Measurements from ENCODE around the gene MXRA7.
"Not testable (repeated sequence)": the region's sequence is repeated elsewhere in the genome, so short reads cannot be mapped to it uniquely, and the experiment has no call there.

DNA sequence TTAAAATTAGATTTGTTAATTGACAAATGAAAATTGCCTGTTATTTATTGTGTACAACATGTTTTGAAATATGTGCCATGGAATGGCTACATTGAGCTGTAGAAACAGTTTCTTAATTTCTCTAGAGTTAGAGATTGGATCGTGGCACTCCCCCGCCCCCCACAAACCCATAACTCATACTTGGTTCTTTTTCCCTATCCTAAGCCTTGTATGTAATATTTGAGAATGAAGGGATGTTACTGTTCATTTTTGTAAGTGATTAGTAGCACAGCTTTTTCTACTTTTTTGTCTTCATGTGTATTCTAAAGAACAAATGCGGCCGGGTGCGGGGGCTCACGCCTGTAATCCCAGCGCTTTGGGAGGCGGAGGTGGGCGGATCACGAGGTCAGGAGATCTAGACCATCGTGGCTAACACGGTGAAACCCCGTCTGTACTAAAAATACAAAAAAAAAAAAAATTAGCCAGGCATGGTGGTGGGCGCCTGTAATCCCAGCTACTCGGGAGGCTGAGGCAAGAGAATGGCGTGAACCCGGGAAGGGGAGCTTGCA is 28.9 kb upstream of the MXRA7 start:
- TF ChIP-seq, protein P1, sequence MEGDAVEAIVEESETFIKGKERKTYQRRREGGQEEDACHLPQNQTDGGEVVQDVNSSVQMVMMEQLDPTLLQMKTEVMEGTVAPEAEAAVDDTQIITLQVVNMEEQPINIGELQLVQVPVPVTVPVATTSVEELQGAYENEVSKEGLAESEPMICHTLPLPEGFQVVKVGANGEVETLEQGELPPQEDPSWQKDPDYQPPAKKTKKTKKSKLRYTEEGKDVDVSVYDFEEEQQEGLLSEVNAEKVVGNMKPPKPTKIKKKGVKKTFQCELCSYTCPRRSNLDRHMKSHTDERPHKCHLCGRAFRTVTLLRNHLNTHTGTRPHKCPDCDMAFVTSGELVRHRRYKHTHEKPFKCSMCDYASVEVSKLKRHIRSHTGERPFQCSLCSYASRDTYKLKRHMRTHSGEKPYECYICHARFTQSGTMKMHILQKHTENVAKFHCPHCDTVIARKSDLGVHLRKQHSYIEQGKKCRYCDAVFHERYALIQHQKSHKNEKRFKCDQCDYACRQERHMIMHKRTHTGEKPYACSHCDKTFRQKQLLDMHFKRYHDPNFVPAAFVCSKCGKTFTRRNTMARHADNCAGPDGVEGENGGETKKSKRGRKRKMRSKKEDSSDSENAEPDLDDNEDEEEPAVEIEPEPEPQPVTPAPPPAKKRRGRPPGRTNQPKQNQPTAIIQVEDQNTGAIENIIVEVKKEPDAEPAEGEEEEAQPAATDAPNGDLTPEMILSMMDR (IDR thresholded peaks at IDR 0.05): not testable (repeated sequence)
- TF ChIP-seq POLR2A, POLR2AphosphoS5 (IDR thresholded peaks at IDR 0.05): not testable (repeated sequence)
